Activated CD4-positive, alpha-beta memory T cell treated with anti-CD3 and anti-CD28 coated beads, Interleukin-2, amount 10 ng/mL, durations not matched to agents 7 days and 5 days (primary cell): ENCODE data around the gene TMEM139. TPM values are rescaled to one million over a fixed set of nuclear protein-coding genes. Genes with fewer than 3 reads are reported as not detected.

Experiments
- CTCF ChIA-PET: fragments of 350-600 bp; sonication (Branson Sonifier 250); formaldehyde crosslinking; loops from one replicate; lab custom pipeline; 2021; ENCODE audit warnings: antibody characterized with exemption, inconsistent platforms; lab: Charles Lee
- POLR2A ChIA-PET: fragments of 350-600 bp; sonication (Branson Sonifier 250); formaldehyde crosslinking; loops from one replicate; lab custom pipeline; 2021; ENCODE audit warnings: antibody characterized with exemption; lab: Charles Lee
- DNase-seq: peaks from one replicate; pipeline ENCODE4 v3.0.0-alpha.2; 2020
- H3K27ac Mint-ChIP-seq: one replicate; pipeline ENCODE4 v1.8.0; 2021; ENCODE audit warnings: mild to moderate bottlenecking, mixed read lengths
- H3K27me3 Mint-ChIP-seq: one replicate; pipeline ENCODE4 v1.8.0; 2021; ENCODE audit warnings: mixed read lengths
- H3K36me3 Mint-ChIP-seq: one replicate; pipeline ENCODE4 v1.8.0; 2021; ENCODE audit warnings: low read depth, mixed read lengths
- H3K4me1 Mint-ChIP-seq: one replicate; pipeline ENCODE4 v1.8.0; 2021; ENCODE audit warnings: mixed read lengths
- H3K4me3 Mint-ChIP-seq: one replicate; pipeline ENCODE4 v1.8.0; 2021; ENCODE audit warnings: mild to moderate bottlenecking, mixed read lengths
- H3K9me3 Mint-ChIP-seq: one replicate; pipeline ENCODE4 v1.8.0; 2021; ENCODE audit warnings: mixed read lengths
- total RNA-seq, 2 experiments: library from RNA; stranded (reverse); gene quantifications; one replicate each; pipeline ENCODE4 v1.2.3, GENCODE V29; 2021

Gene TMEM139
- total RNA-seq, 2 experiments from 2014 or later: 0.48 to 0.73 TPM

- CTCF ChIA-PET: interaction anchor here (0.8 to 7.6 kb wide), 10 partner anchors 11 to 134 kb away, joined by 3 to 250 read pairs (median 5); partner anchors contain the start of gene GSTK1
- Mint-ChIP-seq H3K9me3 (peaks cover 17% of the 10 kb centered on the region), H3K27me3 (no peaks in the 10 kb centered on the region), H3K4me3 (no peak overlapping the region), H3K4me1 (peaks cover 86% of the 10 kb centered on the region), H3K27ac (peak overlapping the region; percentile 86), H3K36me3 (peaks cover 49% of the 10 kb centered on the region)
- DNase-seq: no peak
- POLR2A ChIA-PET: interaction anchor here (0.8 to 4.0 kb wide), 19 partner anchors 10 to 458 kb away, joined by 3 to 51 read pairs (median 4); partner anchors contain the start of genes CASP2, GSTK1 and ZYX
Observed at GRCh38 chr7:143245123-143245522, 39.6 kb upstream of the TMEM139 start.

- H3K4me1 Mint-ChIP-seq: peaks cover 90% of the 10 kb centered on the region
- POLR2A ChIA-PET: interaction anchor here (1.1 to 1.3 kb wide), 4 partner anchors 9 to 63 kb away, joined by 3 to 6 read pairs (median 4); partner anchors contain the start of gene GSTK1
- no peak for DNase-seq
- CTCF ChIA-PET: interaction anchor here (1.1 kb wide), 1 partner anchor 133 kb away, joined by 4 read pairs; no protein-coding TSS in a partner anchor
- no peaks in the 10 kb centered on the region for H3K27me3 Mint-ChIP-seq
- peak overlapping the region; percentile 55 for H3K27ac Mint-ChIP-seq
- no peak overlapping the region for H3K4me3 Mint-ChIP-seq
- H3K36me3 Mint-ChIP-seq: peaks cover 66% of the 10 kb centered on the region
- peaks cover 19% of the 10 kb centered on the region for H3K9me3 Mint-ChIP-seq
Observed at GRCh38 chr7:143247372-143247771, 37.4 kb upstream of the TMEM139 start.

- POLR2A ChIA-PET: interaction anchor here (1.1 to 4.3 kb wide), 6 partner anchors 10 to 127 kb away, joined by 4 to 46 read pairs (median 10); partner anchors contain the start of genes CASP2 and GSTK1
- no peak overlapping the region for H3K27ac Mint-ChIP-seq
Observed at GRCh38 chr7:143248761-143249354, 35.9 kb upstream of the TMEM139 start.

GRCh38 chr7:143250199-143250598, 34.6 kb upstream of the TMEM139 start:
- no peak overlapping the region for H3K4me3 Mint-ChIP-seq
- peaks cover 86% of the 10 kb centered on the region for H3K4me1 Mint-ChIP-seq
- no peak for DNase-seq
- POLR2A ChIA-PET: interaction anchor here (1.0 to 4.3 kb wide), 8 partner anchors 10 to 136 kb away, joined by 3 to 46 read pairs (median 6); partner anchors contain the start of genes CASP2 and GSTK1
- H3K27ac Mint-ChIP-seq: peak overlapping the region; percentile 78
- H3K36me3 Mint-ChIP-seq: peaks cover 78% of the 10 kb centered on the region
- H3K27me3 Mint-ChIP-seq: no peaks in the 10 kb centered on the region
- CTCF ChIA-PET: interaction anchor here (1.2 to 3.3 kb wide), 7 partner anchors 9 to 130 kb away, joined by 3 to 26 read pairs (median 6); partner anchors contain the start of genes CASP2 and GSTK1
- peaks cover 35% of the 10 kb centered on the region for H3K9me3 Mint-ChIP-seq

More at GRCh38 chr7:143248761-143249354, 35.9 kb upstream of the TMEM139 start:
- Mint-ChIP-seq H3K9me3 (peaks cover 29% of the 10 kb centered on the region), H3K4me3 (no peak overlapping the region), H3K4me1 (peaks cover 87% of the 10 kb centered on the region), H3K36me3 (peaks cover 74% of the 10 kb centered on the region), H3K27me3 (no peaks in the 10 kb centered on the region)
- no peak for DNase-seq
- CTCF ChIA-PET: interaction anchor here (1.1 to 3.3 kb wide), 4 partner anchors 9 to 39 kb away, joined by 3 to 26 read pairs (median 6); partner anchors contain the start of genes CASP2 and GSTK1

GRCh38 chr7:143250822-143251221, 33.9 kb upstream of the TMEM139 start:
- H3K27me3 Mint-ChIP-seq: no peaks in the 10 kb centered on the region
- DNase-seq: no peak
- H3K36me3 Mint-ChIP-seq: peaks cover 72% of the 10 kb centered on the region
- ChIA-PET CTCF (interaction anchor here (1.2 to 3.3 kb wide), 4 partner anchors 11 to 129 kb away, joined by 3 to 26 read pairs (median 6); no protein-coding TSS in a partner anchor), POLR2A (interaction anchor here (1.0 to 4.3 kb wide), 8 partner anchors 10 to 135 kb away, joined by 3 to 46 read pairs (median 8); partner anchors contain the start of genes CASP2 and GSTK1)
- H3K4me3 Mint-ChIP-seq: peak overlapping the region; percentile 12
- H3K9me3 Mint-ChIP-seq: peaks cover 38% of the 10 kb centered on the region
- peak overlapping the region; percentile 78 for H3K27ac Mint-ChIP-seq
- peaks cover 86% of the 10 kb centered on the region for H3K4me1 Mint-ChIP-seq

- ChIA-PET CTCF (interaction anchor here (0.6 to 1.4 kb wide), 4 partner anchors 9 to 93 kb away, joined by 3 to 5 read pairs (median 4); partner anchors contain the start of gene GSTK1), POLR2A (interaction anchor here (1.5 to 4.3 kb wide), 4 partner anchors 12 to 38 kb away, joined by 3 to 46 read pairs (median 12); partner anchors contain the start of gene GSTK1)
- no peak overlapping the region for H3K4me3 Mint-ChIP-seq
Observed at GRCh38 chr7:143252006-143252405, 32.8 kb upstream of the TMEM139 start.

GRCh38 chr7:143255564-143255963, 29.2 kb upstream of the TMEM139 start:
- peaks cover 34% of the 10 kb centered on the region for H3K36me3 Mint-ChIP-seq
- peaks cover 79% of the 10 kb centered on the region for H3K4me1 Mint-ChIP-seq
- peak overlapping the region; percentile 83 for H3K27ac Mint-ChIP-seq
- H3K9me3 Mint-ChIP-seq: peaks cover 21% of the 10 kb centered on the region
- CTCF ChIA-PET: interaction anchor here (0.7 to 15.3 kb wide), 8 partner anchors 10 to 447 kb away, joined by 3 to 178 read pairs (median 4); partner anchors contain the start of gene CASP2
- H3K27me3 Mint-ChIP-seq: no peaks in the 10 kb centered on the region
- peak overlapping the region; percentile 35 for H3K4me3 Mint-ChIP-seq
- POLR2A ChIA-PET: interaction anchor here (1.0 to 3.4 kb wide), 8 partner anchors 8 to 32 kb away, joined by 3 to 21 read pairs (median 4); partner anchors contain the start of genes CASP2 and GSTK1
- DNase-seq: no peak

More at GRCh38 chr7:143252006-143252405, 32.8 kb upstream of the TMEM139 start:
- Mint-ChIP-seq H3K27me3 (no peaks in the 10 kb centered on the region), H3K9me3 (peaks cover 33% of the 10 kb centered on the region), H3K4me1 (peaks cover 84% of the 10 kb centered on the region), H3K27ac (peak overlapping the region; percentile 78), H3K36me3 (peaks cover 60% of the 10 kb centered on the region)
- no peak for DNase-seq

GRCh38 chr7:143256325-143256724, 28.4 kb upstream of the TMEM139 start:
- Mint-ChIP-seq H3K27me3 (no peaks in the 10 kb centered on the region), H3K36me3 (peaks cover 30% of the 10 kb centered on the region), H3K27ac (peak overlapping the region; percentile 58), H3K4me3 (no peak overlapping the region), H3K4me1 (peaks cover 76% of the 10 kb centered on the region), H3K9me3 (peaks cover 21% of the 10 kb centered on the region)
- CTCF ChIA-PET: interaction anchor here (1.2 to 15.3 kb wide), 5 partner anchors 11 to 124 kb away, joined by 4 to 178 read pairs (median 8); no protein-coding TSS in a partner anchor
- POLR2A ChIA-PET: interaction anchor here (0.8 to 3.4 kb wide), 6 partner anchors 8 to 32 kb away, joined by 3 to 21 read pairs (median 10); partner anchors contain the start of genes CASP2 and GSTK1
- no peak for DNase-seq

- H3K27ac Mint-ChIP-seq: peak overlapping the region; percentile 58
- H3K4me3 Mint-ChIP-seq: no peak overlapping the region
- H3K27me3 Mint-ChIP-seq: no peaks in the 10 kb centered on the region
- DNase-seq: no peak
- H3K4me1 Mint-ChIP-seq: peaks cover 74% of the 10 kb centered on the region
- POLR2A ChIA-PET: interaction anchor here (0.6 to 3.2 kb wide), 4 partner anchors 12 to 31 kb away, joined by 3 to 15 read pairs (median 3); partner anchors contain the start of gene CASP2
- H3K36me3 Mint-ChIP-seq: peaks cover 26% of the 10 kb centered on the region
- CTCF ChIA-PET: interaction anchor here (2.0 to 15.3 kb wide), 3 partner anchors 12 to 42 kb away, joined by 7 to 178 read pairs (median 10); no protein-coding TSS in a partner anchor
- H3K9me3 Mint-ChIP-seq: peaks cover 24% of the 10 kb centered on the region
Observed at GRCh38 chr7:143256932-143257331, 27.8 kb upstream of the TMEM139 start.

GRCh38 chr7:143257501-143257900, 27.3 kb upstream of the TMEM139 start:
- no peaks in the 10 kb centered on the region for H3K27me3 Mint-ChIP-seq
- H3K27ac Mint-ChIP-seq: no peak overlapping the region
- peaks cover 21% of the 10 kb centered on the region for H3K36me3 Mint-ChIP-seq
- CTCF ChIA-PET: interaction anchor here (0.6 to 15.3 kb wide), 6 partner anchors 16 to 157 kb away, joined by 3 to 178 read pairs (median 5); partner anchors contain the start of gene CASP2
- POLR2A ChIA-PET: interaction anchor here (0.7 to 3.2 kb wide), 2 partner anchors 31 kb away, joined by 3 to 15 read pairs; partner anchors contain the start of gene CASP2
- H3K4me3 Mint-ChIP-seq: no peak overlapping the region
- peaks cover 23% of the 10 kb centered on the region for H3K9me3 Mint-ChIP-seq
- H3K4me1 Mint-ChIP-seq: peaks cover 72% of the 10 kb centered on the region
- DNase-seq: no peak

GRCh38 chr7:143258831-143259230, 25.9 kb upstream of the TMEM139 start:
- ChIA-PET POLR2A (interaction anchor here (0.9 to 1.7 kb wide), 11 partner anchors 9 to 51 kb away, joined by 3 to 10 read pairs (median 5); partner anchors contain the start of gene CASP2), CTCF (interaction anchor here (0.6 to 15.3 kb wide), 9 partner anchors 9 to 52 kb away, joined by 3 to 178 read pairs (median 5); partner anchors contain the start of gene CASP2)
- Mint-ChIP-seq H3K27ac (peak overlapping the region; percentile 84), H3K27me3 (no peaks in the 10 kb centered on the region), H3K4me3 (peak overlapping the region; percentile 40), H3K36me3 (peaks cover 15% of the 10 kb centered on the region), H3K9me3 (peaks cover 14% of the 10 kb centered on the region), H3K4me1 (peaks cover 70% of the 10 kb centered on the region)
- DNase-seq: peak; percentile 50
